ENCODE results near the gene CTF1.

Gene CTF1

GRCh38 chr16:30946671-30947540 lies 50.5 kb downstream of the CTF1 start:
- no peak overlapping the region for H3K4me3 ChIP-seq (ENCODE audit: control insufficient read depth, low read depth, low read length)
- TF ChIP-seq, protein P1, sequence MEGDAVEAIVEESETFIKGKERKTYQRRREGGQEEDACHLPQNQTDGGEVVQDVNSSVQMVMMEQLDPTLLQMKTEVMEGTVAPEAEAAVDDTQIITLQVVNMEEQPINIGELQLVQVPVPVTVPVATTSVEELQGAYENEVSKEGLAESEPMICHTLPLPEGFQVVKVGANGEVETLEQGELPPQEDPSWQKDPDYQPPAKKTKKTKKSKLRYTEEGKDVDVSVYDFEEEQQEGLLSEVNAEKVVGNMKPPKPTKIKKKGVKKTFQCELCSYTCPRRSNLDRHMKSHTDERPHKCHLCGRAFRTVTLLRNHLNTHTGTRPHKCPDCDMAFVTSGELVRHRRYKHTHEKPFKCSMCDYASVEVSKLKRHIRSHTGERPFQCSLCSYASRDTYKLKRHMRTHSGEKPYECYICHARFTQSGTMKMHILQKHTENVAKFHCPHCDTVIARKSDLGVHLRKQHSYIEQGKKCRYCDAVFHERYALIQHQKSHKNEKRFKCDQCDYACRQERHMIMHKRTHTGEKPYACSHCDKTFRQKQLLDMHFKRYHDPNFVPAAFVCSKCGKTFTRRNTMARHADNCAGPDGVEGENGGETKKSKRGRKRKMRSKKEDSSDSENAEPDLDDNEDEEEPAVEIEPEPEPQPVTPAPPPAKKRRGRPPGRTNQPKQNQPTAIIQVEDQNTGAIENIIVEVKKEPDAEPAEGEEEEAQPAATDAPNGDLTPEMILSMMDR (conservative IDR thresholded peaks at IDR 0.05; ENCODE audit: control insufficient read depth, insufficient read depth, low read depth, low read length) = no peak
- DNase-seq (ENCODE audit: low read depth) = no peak

GRCh38 chr16:30947541-30947858 lies 51.1 kb downstream of the CTF1 start:
- TF ChIP-seq, protein P1 (conservative IDR thresholded peaks at IDR 0.05; ENCODE audit: control insufficient read depth, insufficient read depth, low read depth, low read length) = no peak
- no peak overlapping the region for H3K4me3 ChIP-seq (ENCODE audit: control insufficient read depth, low read depth, low read length)
- DNase-seq (ENCODE audit: low read depth) = no peak

DNA sequence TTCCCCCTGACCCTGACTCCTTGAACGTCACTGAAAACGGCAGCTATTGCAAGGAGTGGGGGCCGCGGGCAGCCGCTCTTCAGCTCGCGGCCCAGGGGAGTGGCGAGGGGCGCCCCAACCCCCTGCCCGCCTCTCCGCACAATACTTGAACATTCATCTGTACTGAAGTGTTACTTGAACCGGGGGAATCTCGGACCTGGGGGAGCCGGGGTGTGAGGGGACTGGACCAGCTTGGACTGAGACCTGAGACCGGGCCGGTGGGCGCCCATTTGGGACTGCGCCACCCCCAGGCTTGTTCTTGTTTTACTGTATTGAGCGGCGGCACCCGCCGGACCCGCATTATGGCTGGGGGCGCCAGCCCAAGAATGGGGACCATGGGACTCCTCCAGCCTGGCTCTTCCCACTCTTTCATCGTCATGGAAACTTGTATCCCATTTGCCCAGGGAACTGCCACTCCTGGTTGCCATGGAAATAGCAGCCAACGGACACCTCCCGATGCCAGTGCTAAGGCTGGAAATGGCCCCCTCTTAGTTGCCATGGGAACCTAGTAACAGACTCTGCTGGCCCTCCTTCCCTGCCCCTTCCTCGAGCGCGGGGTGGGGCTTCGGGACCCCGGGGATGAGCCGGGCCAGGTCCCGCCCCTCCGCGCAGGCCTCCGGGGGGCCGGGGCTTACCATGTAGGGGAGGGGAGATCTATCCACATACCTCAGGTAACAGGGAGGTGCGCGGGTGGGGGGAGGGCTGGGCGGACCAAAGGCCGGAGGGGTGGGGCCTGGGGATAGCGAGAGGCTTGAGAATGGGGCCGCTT lies 51.6 kb downstream of the CTF1 start:
- TF ChIP-seq, protein P1 (conservative IDR thresholded peaks at IDR 0.05; ENCODE audit: control insufficient read depth, insufficient read depth, low read depth, low read length) = no peak
- H3K4me3 ChIP-seq (ENCODE audit: control insufficient read depth, low read depth, low read length) = peak overlapping the region; percentile 75
- DNase-seq (ENCODE audit: low read depth) = peak; percentile 97

DNA sequence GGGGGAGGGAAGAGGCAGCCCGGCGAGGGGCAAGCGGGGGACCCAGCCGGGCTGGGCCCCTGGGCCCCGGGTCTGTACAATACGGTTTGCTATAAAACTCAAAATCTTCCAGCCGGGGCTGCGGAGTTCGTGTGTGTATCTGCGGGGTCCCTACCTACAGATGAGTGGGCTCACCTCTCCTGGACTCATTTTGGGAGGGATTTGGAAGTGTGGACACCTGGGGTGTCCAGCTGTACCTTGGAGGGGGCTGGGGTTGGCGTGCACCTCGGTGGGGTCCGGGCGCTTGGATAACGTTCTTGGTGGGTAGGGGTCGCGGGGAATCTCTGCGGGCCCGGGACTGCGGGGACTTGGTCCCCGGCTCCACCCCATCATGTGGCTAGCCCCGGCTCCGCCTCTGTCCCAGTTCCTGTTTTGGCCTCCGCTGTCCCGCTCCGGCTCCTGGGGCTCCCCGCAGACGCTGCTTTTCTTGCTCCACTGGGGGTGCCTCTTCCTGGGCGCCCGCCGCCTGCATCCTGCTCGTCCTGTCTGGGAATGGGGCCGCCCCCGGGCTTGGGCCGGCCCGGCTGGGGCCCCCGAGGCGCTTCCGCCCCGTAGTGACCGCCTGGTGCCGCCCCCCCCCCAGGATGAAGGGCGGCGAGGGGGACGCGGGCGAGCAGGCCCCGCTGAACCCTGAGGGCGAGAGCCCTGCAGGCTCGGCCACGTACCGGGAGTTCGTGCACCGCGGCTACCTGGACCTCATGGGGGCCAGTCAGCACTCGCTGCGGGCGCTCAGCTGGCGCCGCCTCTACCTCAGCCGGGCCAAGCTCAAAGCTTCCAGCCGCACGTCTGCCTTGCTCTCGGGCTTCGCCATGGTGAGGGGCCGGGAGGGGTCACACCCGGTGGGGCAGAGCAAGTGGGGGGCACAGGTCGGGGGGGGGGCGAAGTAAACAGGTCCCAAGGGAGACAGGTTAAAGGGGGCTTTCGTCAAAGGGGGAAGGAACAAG lies 52.5 kb downstream of the CTF1 start, which contains the start of gene ORAI3:
Gene ORAI3 (plus strand): TSS at position 402 of the 983 bp plus-strand sequence. CDS start 222 bp downstream, at position 624.
- TF ChIP-seq, protein P1 (conservative IDR thresholded peaks at IDR 0.05; ENCODE audit: control insufficient read depth, insufficient read depth, low read depth, low read length) = no peak
- H3K4me3 ChIP-seq (ENCODE audit: control insufficient read depth, low read depth, low read length) = peak within 1 kb of the TSS; percentile 75
- DNase-seq (ENCODE audit: low read depth) = peak; percentile 46

- peak overlapping the region; percentile 75 for H3K4me3 ChIP-seq (ENCODE audit: control insufficient read depth, low read depth, low read length)
- TF ChIP-seq, protein P1 (conservative IDR thresholded peaks at IDR 0.05; ENCODE audit: control insufficient read depth, insufficient read depth, low read depth, low read length) = no peak
- DNase-seq (ENCODE audit: low read depth) = peak; percentile 91
Measured at GRCh38 chr16:30949650-30950515, 53.5 kb downstream of the CTF1 start.
